GM19240 (cell line): ENCODE measurements around the gene TYMP.
"Not testable (repeated sequence)": the region's sequence is repeated elsewhere in the genome, so short reads cannot be mapped to it uniquely, and the experiment has no call there.

Experiments used
- DNase-seq: peaks from one replicate; pipeline ENCODE4 v3.0.0; 2011; ENCODE audit warnings: low spot score; ENCODE audit not compliant: insufficient read length

The TYMP gene

DNA sequence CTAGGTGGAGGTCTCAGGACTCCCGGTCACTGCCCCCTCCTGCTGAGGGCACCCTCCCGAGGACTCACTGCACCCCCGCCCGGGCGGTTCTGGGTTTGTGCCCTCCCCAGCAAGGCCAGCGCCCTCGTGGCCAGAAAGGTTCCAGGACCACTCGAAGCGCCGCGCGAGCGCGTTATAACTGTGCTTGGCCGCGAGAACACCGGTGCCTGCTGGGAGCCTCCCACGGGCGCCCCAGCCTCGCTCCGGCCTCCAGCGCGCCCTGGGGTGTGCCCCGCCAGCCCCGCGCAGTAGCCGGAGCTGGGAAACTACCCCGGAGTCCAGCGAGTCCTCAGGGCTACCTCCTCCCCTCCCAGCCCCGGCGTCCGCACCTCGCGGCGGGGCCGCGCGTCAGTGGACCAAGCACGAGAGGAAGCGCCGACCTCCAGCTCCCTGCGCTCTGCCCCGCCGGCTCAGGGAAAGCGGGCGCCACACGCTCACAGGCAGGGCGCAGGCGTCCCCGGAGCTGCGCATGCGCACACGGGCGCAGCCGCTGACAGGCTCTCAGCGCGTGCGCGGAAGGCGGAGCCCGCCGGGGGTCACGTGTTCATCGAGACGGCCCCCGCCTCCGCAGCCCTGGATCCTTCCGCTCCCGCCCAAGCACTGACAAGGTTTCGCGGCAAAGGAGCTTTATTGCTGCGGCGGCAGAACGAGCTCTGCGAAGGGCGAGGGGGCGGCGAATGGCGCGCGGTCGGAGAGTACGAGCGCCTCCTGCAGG, 4.5 kb downstream of the TYMP start, which contains the start of gene SCO2:
Gene SCO2, minus strand, starts transcription at position 495 of the 754 bp plus-strand sequence. CDS start 1,187 bp downstream, outside the sequence.
- peak; percentile 93 for DNase-seq

DNA sequence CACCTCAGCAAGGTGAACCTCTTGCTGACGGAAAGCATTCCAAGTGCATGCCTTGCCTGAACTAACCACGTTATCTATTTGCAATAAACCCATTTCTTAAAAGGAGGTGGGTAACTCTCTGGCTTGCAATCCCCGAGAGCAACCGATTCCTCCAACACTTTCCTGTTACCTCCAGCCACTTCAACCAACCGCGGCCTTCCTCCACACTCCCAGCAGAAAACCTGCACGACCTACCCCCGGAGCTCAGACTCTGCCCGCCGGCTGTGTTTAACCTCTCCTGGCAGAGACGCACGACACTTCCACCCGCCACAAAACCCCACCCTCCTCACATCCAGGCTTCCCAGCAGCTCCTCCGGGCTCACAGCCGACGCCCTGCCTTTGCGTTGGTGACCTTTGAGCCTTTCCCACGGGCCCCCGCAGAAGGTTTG, 5.1 kb downstream of the TYMP start:
- DNase-seq = no peak

- DNase-seq = no peak
These were observed 5.8 kb downstream of the TYMP start for GRCh38 chr22:50523806-50524675.

- no peak for DNase-seq
These were observed 6.4 kb downstream of the TYMP start for GRCh38 chr22:50523458-50523805.

DNA sequence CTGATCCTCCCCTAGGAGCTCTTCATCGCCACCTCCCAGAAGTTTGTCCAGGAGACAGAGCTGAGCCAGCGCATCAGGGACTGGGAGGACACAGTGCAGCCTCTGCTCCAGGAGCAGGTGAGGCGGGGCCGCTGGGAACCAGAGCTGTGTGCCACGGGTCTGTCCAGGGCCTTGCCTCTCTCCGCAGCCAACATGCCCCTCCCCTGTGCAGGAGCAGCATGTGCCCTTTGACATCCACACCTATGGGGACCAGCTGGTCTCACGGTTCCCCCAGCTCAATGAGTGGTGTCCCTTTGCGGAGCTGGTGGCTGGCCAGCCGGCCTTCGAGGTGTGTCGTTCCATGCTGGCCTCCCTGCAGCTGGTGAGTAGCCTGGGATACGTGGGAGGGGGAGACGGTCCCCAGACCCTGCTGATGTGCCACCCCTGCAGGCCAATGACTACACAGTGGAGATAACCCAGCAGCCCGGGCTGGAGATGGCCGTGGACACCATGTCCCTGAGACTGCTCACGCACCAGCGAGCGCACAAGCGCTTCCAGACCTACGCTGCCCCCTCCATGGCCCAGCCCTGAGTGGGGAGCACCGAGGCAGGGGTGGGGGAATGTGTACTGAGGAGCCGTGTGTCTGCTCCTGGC, 6.9 kb downstream of the TYMP start:
- no peak for DNase-seq

DNA sequence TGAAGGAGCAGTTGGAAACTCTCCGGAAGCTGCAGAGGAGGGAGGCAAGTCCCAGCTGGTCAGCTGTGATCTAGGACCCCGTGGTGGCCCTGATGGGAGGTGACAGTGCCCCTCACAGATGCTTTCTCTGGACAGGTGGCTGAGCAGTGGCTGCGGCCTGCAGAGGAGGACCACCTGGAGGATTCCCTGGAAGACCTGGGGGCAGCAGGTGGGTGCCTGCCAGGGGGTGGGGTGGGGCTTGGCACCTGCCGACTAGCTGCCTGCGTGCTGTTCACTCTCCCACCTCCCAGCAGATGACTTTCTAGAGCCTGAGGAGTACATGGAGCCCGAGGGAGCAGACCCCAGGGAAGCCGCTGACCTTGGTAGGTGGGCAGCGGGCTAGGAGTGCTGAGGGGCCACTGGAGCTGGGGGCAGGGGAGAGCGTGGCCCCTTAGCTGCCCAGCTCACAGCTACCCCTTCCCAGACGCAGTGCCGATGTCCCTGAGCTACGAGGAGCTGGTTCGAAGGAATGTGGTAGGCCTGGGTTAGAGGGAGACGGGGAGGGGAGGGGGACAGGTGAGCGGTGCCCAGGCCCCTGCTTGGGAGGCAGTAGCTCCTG, 7.5 kb downstream of the TYMP start:
- no peak for DNase-seq

- DNase-seq = no peak
These were observed 8.1 kb downstream of the TYMP start for GRCh38 chr22:50521710-50522109.

GRCh38 chr22:50520826-50521453, 8.9 kb downstream of the TYMP start:
- no peak for DNase-seq

- not testable (repeated sequence) for DNase-seq
These were observed 9.6 kb downstream of the TYMP start for GRCh38 chr22:50520184-50520583.

DNA sequence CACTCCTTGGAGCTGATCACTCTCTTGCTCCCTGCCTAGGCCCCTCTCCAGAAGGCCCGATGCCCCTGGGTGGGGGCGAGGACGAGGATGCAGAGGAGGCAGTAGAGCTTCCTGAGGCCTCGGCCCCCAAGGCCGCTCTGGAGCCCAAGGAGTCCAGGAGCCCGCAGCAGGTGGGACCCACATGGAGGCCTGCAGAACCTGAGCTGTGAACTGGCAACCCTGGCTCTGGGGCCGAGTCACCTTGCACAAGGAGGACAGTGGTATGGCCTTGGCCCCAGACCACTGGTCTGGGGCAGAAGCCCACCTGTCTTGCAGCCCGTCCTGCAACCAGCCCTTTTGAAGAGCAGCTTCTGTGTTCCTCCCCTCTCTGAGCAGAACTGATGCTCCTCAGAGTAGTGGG, 10.7 kb downstream of the TYMP start:
- no peak for DNase-seq

GRCh38 chr22:50518606-50519005, 11.2 kb downstream of the TYMP start:
- no peak for DNase-seq

DNA sequence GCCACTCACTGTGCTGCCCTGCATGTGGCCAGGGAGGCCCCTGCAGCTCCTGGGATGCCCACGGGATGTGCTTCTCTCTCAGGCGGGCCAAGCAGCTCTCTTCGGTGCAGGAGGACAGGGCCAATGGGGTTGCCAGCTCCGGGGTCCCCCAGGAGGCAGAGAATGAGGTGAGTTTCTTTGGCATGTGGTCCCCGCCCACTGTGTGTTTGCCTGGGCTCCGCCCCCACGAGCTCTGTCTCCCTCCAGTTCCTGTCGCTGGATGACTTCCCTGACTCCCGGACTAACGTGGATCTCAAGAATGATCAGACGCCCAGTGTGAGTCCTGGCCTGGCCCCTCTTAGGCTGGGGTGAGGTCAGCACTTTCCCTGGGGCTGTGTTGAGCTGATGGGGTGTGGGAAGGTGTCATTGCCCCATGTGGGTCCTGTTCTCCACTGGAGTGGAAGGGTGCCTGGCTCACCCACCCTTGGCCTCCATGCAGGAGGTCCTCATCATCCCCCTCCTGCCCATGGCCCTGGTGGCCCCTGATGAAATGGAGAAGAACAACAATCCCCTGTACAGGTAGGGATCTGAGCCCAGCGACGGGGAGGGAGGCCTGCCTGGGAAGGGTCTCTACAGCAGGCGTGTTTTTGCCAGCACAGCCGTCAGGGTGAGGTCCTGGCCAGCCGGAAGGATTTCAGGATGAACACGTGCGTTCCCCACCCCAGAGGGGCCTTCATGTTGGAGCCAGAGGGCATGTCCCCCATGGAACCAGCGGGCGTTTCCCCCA, 12.1 kb downstream of the TYMP start:
- DNase-seq = no peak

- DNase-seq = no peak
These were observed 12.9 kb downstream of the TYMP start for GRCh38 chr22:50516891-50517290.

DNA sequence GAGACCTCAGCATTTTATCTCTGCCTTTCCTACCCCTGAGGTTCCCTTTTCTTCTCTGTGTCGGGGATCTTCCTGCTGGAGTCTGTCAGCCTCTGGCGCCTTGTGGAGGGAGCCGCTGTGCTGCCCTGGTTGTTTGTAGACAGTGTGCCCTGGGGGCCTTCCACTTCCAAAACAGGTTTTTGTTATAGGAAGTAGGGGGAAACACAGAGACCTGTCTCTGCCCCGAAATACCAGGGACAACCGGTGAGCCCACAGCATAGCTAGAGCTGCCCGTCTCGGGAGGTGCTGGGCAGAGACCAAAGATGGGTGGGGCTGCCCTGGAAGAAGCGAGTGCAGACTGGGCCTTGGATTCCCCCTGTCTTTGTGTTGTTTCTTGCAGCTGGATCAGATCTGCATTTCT, 13.7 kb downstream of the TYMP start:
- no peak for DNase-seq

GRCh38 chr22:50513175-50513574, 16.6 kb downstream of the TYMP start:
- DNase-seq = no peak

DNA sequence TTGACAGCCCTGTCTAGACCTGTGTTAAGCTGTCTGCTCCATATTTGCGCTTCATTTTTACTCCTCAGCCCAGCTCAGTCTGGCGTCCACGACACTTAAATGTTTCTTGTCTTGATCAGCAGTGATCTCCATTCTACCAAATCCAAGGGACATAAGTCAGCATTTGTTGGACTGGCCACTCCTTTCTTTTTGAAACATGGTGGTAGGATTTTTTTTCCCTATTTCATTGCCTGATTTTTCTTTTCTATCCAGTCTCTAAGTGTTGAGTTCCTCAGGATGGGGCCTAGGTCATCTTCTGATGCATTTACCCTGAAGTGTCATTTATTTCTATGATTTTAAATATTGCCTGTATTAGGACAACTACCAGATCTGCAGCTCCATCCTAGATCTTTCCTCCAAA, 20.9 kb downstream of the TYMP start:
- DNase-seq = no peak

DNA sequence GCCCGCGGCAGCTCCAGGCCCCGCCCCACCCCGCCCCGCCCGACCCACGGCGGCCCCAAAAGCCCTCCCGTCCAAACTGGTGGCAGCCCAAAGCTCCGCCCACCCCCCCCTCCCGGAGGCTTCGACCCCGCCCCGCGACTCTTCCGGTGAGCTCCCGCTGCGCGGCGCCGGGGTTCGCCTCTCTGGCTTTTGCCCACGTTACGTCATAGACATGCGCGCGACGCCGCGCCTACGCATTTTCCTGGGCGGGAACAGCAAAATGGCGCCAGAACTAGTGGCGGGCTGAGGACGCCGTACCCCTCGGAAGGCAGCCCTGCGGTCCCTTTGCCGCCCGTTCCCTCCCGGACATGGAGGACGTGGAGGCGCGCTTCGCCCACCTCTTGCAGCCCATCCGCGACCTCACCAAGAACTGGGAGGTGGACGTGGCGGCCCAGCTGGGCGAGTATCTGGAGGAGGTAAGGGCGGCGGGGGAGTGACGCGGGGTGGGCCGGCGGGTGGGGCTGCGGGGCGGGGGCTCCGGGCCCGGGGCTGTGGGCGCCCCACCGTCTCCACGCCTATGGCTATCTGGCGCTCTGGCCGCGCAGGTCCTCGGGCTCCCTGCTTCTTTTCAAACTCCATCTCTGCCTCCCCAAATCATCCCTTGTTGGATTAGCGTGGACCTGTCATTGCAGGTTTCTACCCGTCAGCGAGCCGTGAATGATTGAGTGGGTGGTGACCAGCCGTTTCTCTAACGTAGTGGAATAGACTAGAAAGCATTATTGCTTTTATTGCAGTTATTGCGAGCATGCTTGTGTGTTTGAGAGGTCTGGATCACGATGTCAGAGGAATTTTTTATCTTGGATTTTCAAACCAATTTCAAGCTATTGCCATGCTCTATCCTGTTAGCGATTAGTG, 21.6 kb downstream of the TYMP start, which contains the start of gene NCAPH2:
Gene NCAPH2, plus strand, starts transcription at position 234 of the 894 bp plus-strand sequence. Its CDS starts 114 bp downstream, at position 348.
- peak; percentile 99 for DNase-seq

DNA sequence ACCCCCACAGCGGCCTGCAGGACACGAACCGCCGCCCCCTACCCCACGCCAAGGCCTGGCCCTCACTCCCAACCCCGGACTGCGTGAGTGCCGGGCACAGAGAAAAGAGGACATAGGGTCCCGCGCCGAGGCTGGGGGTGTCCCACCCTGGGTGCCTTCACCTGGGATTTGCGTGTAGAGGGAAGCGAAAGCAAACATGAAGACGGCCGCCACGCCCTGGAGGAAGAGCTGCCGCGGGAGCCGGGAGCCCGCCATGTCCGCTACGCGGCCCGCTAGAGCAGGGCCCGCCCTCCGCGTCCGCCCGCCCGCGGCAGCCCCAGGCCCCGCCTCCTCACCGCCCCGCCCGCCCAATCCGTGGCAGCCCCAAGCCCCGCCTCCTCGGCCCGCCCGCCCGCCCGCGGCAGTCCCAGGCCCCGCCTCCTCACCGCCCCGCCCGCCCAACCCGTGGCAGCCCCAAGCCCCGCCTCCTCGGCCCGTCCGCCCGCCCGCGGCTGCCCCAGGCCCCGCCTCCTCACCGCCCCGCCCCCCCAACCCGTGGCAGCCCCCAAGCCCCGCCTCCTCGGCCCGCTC, 22.3 kb downstream of the TYMP start, which contains the start of gene LMF2:
Gene LMF2, minus strand, starts transcription at position 282 of the 570 bp plus-strand sequence. Its CDS starts 27 bp downstream, at position 255.
- peak; percentile 98 for DNase-seq
